Activated B cell treated with CpG ODN at 0.5 μM for 24 hours (primary cell): ENCODE measurements around the gene UBQLN4. TPM values are rescaled to one million over a fixed set of nuclear protein-coding genes. Genes with fewer than 3 reads are reported as not detected.

Source experiments
- ATAC-seq: fragments of 200-7000 bp; cut with Tn5 transposase; one replicate; pipeline ENCODE4 v1.10.0; 2021; ENCODE audit warnings: low read depth, mild to moderate bottlenecking, moderate library complexity
- CTCF ChIA-PET: fragments of 350-600 bp; sonication (Branson Sonifier 250); formaldehyde crosslinking; loops from one replicate; lab custom pipeline; 2021; ENCODE audit warnings: antibody characterized with exemption; lab: Charles Lee
- POLR2A ChIA-PET: fragments of 350-600 bp; sonication (Branson Sonifier 250); formaldehyde crosslinking; loops from one replicate; lab custom pipeline; 2021; ENCODE audit warnings: antibody characterized with exemption; lab: Charles Lee
- DNase-seq: peaks from one replicate; pipeline ENCODE4 v3.0.0; 2022
- H3K27ac Mint-ChIP-seq: one replicate; pipeline ENCODE4 v1.8.0; 2020; ENCODE audit warnings: mixed read lengths
- H3K27me3 Mint-ChIP-seq: one replicate; pipeline ENCODE4 v1.8.0; 2021; ENCODE audit warnings: mixed read lengths
- H3K36me3 Mint-ChIP-seq: one replicate; pipeline ENCODE4 v1.8.0; 2021; ENCODE audit warnings: low read depth, mixed read lengths
- H3K4me1 Mint-ChIP-seq: one replicate; pipeline ENCODE4 v1.8.0; 2021; ENCODE audit warnings: mixed read lengths
- H3K4me3 Mint-ChIP-seq: one replicate; pipeline ENCODE4 v1.8.0; 2020; ENCODE audit warnings: mild to moderate bottlenecking, mixed read lengths
- H3K9me3 Mint-ChIP-seq: one replicate; pipeline ENCODE4 v1.8.0; 2020; ENCODE audit warnings: mixed read lengths
- CTCF ChIP-seq: fragments of 200-600 bp; IDR thresholded peaks from one replicate; pipeline ENCODE4 v1.8.0; 2022; ENCODE audit warnings: antibody characterized with exemption, mild to moderate bottlenecking
- intact Hi-C: fragments of 100-400 bp; cut with micrococcal nuclease; formaldehyde crosslinking; loops from one replicate; pipeline ENCODE4 v1.15.1; 2024
- total RNA-seq: library from RNA; stranded (reverse); gene quantifications from 2 replicates; pipeline ENCODE4 v1.2.3, GENCODE V29; 2022

UBQLN4 gene
- total RNA-seq, 1 donor from 2014 or later: 28.1 TPM

GRCh38 chr1:156002188-156002911 is 51.2 kb downstream of the UBQLN4 start:
- Mint-ChIP-seq H3K9me3 (no peaks in the 10 kb centered on the region), H3K36me3 (peaks cover 8% of the 10 kb centered on the region), H3K27ac (no peak overlapping the region), H3K27me3 (no peaks in the 10 kb centered on the region), H3K4me3 (no peak overlapping the region), H3K4me1 (no peaks in the 10 kb centered on the region)
- ChIA-PET POLR2A (no interaction called here), CTCF (interaction anchor here (2.5 kb wide), 1 partner anchor 64 kb away, joined by 6 read pairs; no protein-coding TSS in a partner anchor)
- no peak for ATAC-seq
- no peak for TF ChIP-seq CTCF
- intact Hi-C loops: no loop called here
- DNase-seq: no peak

GRCh38 chr1:156001662-156002171 is 51.9 kb downstream of the UBQLN4 start:
- CTCF ChIA-PET: interaction anchor here (2.5 kb wide), 1 partner anchor 63 kb away, joined by 6 read pairs; no protein-coding TSS in a partner anchor
- Mint-ChIP-seq H3K4me3 (no peak overlapping the region), H3K9me3 (no peaks in the 10 kb centered on the region), H3K27me3 (no peaks in the 10 kb centered on the region), H3K27ac (no peak overlapping the region), H3K36me3 (peaks cover 2% of the 10 kb centered on the region), H3K4me1 (no peaks in the 10 kb centered on the region)
- POLR2A ChIA-PET: no interaction called here
- intact Hi-C loops: no loop called here
- DNase-seq (no peak), ATAC-seq (no peak)
- no peak for TF ChIP-seq CTCF

- no peak for TF ChIP-seq CTCF
Measured at GRCh38 chr1:156001021-156001661, 52.5 kb downstream of the UBQLN4 start.

GRCh38 chr1:155999964-156000363 is 53.6 kb downstream of the UBQLN4 start:
- Mint-ChIP-seq H3K27me3 (no peaks in the 10 kb centered on the region), H3K9me3 (no peaks in the 10 kb centered on the region), H3K4me1 (no peaks in the 10 kb centered on the region), H3K4me3 (no peak overlapping the region), H3K27ac (no peak overlapping the region), H3K36me3 (no peaks in the 10 kb centered on the region)
- no peak for DNase-seq
- intact Hi-C loops: no loop called here
- POLR2A ChIA-PET: no interaction called here
- ATAC-seq: no peak
- TF ChIP-seq CTCF: no peak
- CTCF ChIA-PET: interaction anchor here (1.4 to 2.5 kb wide), 2 partner anchors 10 to 61 kb away, joined by 5 to 6 read pairs; no protein-coding TSS in a partner anchor

More at GRCh38 chr1:156001021-156001661, 52.5 kb downstream of the UBQLN4 start:
- ChIA-PET POLR2A (interaction anchor here (0.5 kb wide), 1 partner anchor 441 kb away, joined by 5 read pairs; no protein-coding TSS in a partner anchor), CTCF (interaction anchor here (1.4 to 2.5 kb wide), 2 partner anchors 11 to 63 kb away, joined by 5 to 6 read pairs; no protein-coding TSS in a partner anchor)
- no peaks in the 10 kb centered on the region for H3K4me1 Mint-ChIP-seq
- intact Hi-C loops: no loop called here
- no peaks in the 10 kb centered on the region for H3K36me3 Mint-ChIP-seq
- no peak overlapping the region for H3K4me3 Mint-ChIP-seq
- DNase-seq (no peak), ATAC-seq (no peak)
- H3K27me3 Mint-ChIP-seq: no peaks in the 10 kb centered on the region
- H3K9me3 Mint-ChIP-seq: no peaks in the 10 kb centered on the region
- no peak overlapping the region for H3K27ac Mint-ChIP-seq

GRCh38 chr1:155996166-155996565 is 57.4 kb downstream of the UBQLN4 start:
- CTCF ChIA-PET: interaction anchor here (1.7 kb wide), 1 partner anchor 12 kb away, joined by 4 read pairs; no protein-coding TSS in a partner anchor
- H3K27me3 Mint-ChIP-seq: no peaks in the 10 kb centered on the region
- DNase-seq (no peak), ATAC-seq (no peak)
- intact Hi-C loops: no loop called here
- TF ChIP-seq CTCF: no peak
- H3K27ac Mint-ChIP-seq: no peak overlapping the region
- H3K4me1 Mint-ChIP-seq: no peaks in the 10 kb centered on the region
- no peaks in the 10 kb centered on the region for H3K9me3 Mint-ChIP-seq
- H3K36me3 Mint-ChIP-seq: no peaks in the 10 kb centered on the region
- POLR2A ChIA-PET: interaction anchor here (1.3 kb wide), 1 partner anchor 16 kb away, joined by 4 read pairs; no protein-coding TSS in a partner anchor
- no peak overlapping the region for H3K4me3 Mint-ChIP-seq
